Activated CD4-positive, alpha-beta T cell treated with anti-CD3 and anti-CD28 coated beads, Interleukin-2, Interleukin-6, amounts not matched to agents 100 ng/mL and 50 ng/mL, durations not matched to agents 16 hours and 8 hours (primary cell): ENCODE results near the gene USP4.

Source experiments
- DNase-seq: peaks from one replicate; pipeline ENCODE4 v3.0.0-alpha.2; 2020

The USP4 gene

DNA sequence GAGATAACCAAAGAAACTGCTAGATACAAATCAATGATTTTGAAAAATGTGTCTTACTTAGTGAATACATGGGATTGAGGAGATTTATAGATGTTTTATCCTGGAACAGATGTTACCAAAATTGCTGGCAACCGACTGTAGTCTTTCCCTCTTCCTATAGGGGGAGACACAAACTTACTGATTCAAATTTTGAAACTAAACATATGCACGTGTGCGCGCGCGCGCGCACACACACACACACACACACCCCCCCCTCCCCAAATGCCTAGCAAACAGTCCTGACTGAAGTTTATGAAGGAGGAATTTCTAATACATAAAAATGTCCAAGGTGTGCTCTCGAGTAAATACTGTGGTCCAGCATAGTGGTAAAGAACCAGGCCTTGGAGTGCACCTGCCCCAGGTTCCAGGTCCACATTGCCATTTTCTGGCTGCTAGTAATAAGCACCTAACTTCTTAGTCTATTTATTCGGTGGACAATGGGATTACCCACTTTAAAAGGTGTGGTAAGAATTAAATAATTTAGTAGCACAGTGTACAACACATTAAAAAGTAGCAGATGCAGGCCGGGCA is 44.3 kb downstream of the USP4 start:
- DNase-seq = peak; percentile 51

DNA sequence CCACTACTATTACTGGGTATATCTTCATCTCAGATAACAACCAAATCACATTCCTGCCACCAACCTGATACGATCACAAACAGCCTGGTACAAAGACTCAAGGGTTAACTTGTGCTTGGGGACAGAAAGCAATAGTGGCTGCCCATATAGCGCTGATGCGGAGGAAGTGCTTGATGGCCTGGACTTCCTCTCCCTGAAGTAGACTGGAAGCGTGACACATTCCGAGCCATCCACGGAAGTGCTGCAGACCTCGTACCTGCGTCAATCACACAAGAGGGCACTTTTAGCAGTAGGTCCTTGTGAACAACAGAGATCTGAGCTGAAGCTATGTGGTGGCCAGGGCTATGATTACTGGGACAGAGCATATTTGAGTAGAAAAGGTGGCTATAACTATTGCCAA is 45.5 kb downstream of the USP4 start:
- DNase-seq = no peak

DNA sequence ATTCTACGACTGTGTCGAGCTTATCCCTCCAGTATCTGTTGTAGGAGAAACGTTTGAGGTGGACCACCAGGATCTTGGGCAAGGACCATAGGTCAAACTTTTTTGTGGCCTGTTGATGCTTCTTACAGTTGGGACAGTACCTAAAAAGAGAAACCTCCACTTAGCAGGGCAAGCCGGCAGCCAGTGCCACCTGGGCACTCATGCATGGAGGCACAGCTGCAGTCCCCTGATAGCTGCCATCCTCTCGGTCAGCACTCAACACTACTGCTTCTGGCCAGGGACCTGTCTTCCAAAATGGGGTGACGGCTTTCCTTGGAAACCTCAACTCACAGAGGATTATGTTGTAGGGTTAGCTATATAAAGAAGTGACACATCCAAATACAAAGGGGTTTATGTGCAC is 55.9 kb downstream of the USP4 start:
- no peak for DNase-seq

DNA sequence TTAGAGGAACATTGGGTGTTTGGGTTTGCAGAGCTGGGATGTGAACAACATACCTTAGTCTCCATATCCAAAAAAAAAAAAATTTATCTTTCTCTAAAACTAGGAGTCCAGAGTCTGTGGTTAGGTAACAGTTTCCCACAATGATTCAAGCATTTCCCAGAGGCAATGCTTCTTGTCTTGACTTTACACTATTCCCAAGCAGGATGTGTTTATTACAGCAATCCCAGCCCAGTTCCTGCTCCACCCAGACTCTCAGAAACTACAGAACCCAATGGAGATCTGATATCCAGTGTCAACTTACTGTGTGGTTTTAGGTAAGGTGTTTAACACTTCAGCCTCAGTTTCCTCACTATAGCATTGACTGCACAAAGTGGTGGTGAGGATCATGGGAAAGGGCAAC is 60.5 kb downstream of the USP4 start:
- DNase-seq = no peak

DNA sequence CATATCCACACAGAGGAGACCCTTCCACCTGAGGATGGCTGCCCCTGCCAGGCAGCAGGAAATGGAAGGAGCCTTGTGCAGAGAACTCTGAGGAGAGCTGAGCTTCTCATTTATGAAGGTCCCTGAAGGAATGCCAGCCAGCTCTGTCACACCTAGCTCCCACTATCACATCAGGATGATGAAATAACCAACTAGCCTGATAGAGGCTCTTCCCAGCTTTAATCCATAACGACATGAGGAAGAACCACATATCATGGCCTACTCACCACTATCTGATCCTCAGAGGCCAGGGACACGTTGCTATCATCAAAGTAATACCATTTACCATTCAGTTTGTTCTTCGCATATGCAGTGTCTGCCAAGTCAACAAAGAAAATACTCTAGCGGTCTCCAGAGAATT is 61.3 kb downstream of the USP4 start:
- no peak for DNase-seq

DNA sequence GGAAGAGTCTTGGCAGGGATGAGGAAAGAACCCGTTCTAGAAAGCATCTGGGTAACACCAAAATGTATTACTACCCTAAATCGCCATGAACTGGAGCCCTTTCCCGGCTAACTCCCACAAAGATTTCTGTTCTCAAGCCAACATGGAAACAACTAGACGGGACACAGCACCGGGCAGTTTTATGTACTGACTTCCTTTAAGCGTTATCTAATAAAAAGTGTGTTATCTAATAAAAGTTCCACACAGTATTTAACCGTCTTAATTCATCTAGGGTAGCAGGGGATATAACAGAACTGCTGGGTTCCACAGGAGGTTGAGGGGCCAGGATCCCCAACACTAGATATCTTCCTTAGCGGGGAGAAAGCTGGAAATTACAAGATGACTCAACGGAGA is 62.5 kb downstream of the USP4 start:
- DNase-seq = no peak

DNA sequence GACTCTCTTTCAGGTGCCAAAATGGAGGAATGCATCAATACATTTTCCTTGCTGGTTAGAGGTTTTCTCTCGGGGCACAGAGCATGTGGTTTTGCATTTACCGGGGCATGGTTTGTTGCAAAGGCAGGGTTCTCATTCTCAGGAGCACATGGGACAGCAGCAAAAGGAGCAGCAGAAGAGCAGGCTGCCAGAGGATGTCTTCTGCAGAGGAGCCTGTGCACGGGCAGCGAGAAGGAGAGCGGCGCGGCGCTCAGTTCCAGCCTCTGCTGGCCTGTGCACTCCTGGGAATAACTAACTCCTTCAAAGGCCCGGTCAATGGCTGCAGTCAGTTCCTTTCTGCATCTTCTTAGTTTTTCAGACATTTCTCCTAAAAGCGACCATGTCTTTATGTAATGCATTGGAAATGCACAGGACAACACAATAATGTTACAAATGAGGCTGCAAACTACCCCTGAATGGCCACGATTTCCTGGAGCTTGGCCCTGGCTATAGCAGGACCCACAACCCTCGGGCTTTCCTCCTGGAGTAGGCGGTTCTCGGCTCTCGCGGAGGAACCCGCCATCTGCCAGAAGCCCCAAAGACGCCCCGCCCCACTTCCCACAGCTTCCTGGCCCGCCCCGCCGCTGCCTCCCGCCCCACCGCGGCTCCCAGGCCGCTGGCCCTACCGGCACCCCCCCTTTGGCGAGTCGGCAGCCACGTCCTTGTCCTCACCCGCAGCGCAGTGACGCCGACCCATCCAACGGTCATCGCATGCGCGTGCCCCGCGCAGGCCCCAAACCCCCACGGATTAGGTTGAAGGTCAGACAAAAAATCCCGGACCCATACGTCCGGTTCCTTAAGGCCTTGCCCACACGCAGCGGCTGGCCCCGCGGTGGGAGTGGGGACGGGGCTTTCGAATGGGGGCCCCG is 63.1 kb downstream of the USP4 start, which contains the start of gene C3orf62:
TSS of gene C3orf62 (minus strand) at position 758 of the 908 bp plus-strand sequence. CDS start at position 398, 360 bp downstream.
- DNase-seq = peak; percentile 89

DNA sequence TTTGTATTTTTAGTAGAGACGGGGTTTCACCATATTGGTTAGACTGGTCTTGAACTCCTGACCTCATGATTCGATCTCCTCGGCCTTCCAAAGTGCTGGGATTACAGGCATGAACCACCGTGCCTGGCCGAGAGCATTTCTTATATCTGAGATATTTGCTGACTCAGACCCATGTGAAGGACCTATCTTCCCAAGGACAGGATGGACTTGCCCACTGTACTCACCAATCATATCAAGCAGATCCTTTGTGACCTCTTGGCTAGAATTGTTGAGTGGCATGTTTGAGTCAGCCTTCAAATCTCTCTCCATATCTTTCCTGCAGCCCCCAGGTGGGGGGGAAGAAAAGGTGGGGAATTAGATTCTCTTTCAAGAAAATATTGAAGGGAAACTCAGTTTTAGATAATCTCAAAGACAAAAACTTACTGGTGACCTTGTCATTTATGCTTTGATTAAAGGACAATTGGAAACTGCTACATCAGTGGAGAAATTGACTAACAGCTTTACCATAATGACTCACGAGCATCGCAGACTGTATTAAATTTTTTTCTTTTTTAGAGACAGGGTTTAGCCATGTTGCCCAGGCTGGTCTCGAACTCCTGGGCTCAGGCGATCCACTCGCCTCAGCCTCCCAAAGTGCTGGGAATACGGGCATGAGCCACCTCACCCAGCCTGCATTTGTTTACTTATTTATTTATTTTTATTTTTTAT is 65.9 kb downstream of the USP4 start:
- DNase-seq = peak; percentile 25

DNA sequence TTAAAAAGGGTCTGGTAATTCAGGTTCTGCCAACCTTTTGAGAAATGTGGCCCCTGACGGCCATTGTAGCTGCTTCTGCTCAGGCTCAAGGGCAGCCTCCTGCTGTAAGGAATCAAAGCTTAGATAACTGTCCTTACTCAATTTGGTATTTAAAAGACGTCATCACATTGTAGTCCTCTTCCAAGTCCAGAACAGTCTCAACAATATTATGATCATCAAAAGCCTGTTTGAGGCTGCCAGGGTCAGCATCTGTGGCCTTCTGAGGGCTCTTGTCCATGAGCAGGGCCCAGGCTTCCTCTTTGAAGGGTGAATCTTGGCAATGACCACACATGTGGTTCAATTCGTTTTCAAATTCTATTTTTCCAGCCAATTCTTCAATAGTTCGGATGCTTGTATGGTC is 68.8 kb downstream of the USP4 start:
- DNase-seq = no peak

DNA sequence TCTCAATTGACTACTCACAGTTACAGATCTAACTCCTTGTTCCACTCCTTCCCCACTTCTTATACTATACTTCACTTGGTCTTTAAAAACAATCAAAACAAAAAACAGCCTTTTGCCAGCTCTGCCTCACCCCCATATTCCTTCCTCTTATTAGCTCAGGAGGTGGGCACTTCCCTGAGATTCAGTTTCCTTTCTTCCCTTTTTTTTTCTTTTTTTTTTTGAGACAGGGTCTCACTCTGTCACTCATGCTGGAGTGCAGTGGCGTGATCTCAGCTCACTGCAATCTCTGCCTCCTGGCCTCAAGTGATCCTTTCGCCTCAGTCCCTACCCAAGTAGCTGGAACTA is 69.7 kb downstream of the USP4 start:
- no peak for DNase-seq

DNA sequence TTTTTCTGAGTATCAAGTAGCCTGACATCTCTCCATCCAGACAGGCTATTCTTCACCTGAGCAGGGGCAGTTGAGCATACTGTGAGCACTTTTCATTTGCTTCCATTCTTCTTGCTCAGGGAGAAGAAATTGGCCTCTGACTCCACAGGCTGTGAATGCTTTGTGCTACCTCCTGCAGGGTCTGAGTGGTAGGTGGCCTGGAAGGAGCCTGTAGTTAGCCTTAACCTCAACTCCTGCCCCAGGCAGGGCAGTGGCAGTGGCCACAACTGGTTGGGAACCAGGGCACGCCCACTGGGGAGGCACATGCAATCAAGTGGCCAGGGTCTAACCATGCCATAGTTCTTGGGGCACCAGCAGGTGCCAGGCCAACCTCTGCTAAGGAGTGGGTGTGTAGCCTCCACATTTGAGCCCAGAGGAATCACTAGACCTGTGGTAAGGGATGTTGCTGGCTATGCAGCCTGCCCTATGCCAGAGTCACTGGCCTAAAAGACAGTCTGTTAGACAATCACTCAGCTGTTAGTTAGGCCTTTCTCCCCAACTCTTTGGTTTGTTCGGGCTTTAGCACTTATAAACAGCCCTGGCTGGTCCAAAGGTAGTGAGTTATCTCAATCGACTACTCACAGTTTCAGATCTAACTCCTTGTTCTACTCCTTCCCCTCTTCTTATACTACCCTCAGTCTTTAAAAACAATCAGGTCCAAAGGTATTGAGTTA is 70.3 kb downstream of the USP4 start:
- DNase-seq = no peak

DNA sequence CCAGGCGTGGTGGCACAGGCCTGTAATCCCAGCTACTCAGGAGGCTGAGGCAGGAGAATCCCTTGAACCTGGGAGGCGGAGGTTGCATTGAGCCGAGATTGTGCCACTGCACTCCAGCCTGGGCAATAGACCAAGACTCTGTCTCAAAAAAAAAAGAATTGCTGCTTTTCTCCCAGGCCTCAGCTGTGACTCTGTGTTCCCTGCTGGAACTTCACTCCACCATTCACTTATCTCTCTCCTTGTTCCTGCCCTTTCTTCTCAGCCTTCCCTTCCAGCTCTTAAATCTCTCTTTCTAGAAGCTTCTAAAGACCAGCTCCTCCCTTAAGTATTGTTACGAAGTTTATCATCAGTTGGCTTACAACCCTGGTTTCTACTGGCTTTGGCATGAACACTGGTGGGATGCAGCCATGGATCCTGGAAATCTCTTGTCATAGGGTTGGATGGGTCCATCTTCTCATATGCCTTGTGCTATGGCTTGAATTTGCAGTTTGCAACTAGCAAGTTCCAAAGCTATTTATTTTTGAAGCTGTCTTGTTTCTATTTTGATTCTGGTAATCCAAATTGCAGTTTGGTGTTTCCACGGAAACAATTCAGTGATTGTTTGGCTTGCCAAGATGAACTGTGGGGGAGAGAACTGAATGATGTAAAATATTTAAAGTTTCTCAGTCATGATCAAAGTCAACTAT is 73.3 kb downstream of the USP4 start:
- DNase-seq = no peak

DNA sequence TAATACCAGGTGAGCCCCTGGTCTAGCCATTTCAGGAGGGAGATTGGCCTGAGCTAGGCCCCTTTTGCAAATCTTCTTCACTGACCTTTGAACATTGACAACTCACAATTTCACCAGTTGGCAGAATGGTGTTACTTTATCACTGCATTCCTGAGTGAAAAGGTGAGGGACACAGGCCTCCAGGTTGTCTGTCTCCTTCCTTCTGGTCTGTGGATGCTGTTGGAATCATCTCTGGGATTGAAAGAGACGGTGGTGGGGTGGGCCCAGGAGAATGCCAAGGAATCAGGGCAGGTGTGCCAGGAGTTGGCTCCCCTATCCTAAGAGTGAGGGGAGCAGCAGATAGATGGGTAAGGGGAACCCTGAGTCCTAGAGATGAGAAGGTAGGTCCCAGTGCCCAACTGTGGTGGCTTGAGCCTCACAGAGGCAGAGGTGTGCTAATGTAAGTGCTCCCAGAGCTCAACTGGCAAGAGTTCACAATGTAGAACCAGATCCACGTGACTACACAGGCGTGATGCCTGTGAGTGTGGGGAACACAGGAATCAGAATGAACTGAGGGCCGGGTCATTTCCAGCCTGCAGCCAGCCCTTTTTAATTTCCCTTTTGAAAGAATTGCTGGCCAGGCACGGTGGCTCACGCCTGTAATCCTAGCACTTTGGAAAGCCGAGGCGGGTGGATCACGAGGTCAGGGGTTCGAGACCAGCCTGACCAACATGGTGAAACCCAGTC is 74.0 kb downstream of the USP4 start:
- no peak for DNase-seq

DNA sequence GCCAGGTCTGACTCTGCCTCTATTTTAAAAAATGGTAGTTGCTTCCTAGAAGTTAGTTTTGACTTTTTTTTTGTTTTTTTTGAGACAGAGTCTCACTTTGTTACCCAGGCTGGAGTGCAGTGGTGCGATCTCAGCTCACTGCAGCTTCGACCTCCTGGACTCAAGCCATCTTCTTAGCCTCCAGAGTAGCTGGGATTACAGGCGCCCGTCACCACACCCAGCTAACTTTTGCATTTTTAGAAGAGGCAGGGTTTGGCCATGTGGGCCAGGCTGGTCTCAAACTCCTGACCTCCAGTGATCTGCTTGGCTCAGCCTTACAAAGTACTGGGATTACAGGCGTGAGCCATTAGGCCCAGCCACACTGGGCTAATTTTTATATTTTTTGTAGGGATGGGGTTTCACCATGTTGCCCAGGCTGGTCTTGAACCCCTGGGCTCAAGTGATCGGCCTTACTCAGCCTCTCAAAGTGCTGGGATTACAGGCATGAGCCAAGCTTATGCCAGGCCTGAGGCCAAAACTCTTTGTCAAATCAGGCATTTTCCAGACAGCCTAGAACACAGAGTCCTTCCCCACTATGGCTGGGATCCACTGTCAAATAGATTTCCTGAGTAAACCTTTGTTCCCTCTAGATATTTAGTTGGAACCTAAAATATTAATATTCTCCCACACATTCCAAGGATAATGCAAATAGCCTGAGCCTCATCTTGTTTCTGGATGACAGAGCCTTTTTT is 76.5 kb downstream of the USP4 start:
- DNase-seq = no peak

DNA sequence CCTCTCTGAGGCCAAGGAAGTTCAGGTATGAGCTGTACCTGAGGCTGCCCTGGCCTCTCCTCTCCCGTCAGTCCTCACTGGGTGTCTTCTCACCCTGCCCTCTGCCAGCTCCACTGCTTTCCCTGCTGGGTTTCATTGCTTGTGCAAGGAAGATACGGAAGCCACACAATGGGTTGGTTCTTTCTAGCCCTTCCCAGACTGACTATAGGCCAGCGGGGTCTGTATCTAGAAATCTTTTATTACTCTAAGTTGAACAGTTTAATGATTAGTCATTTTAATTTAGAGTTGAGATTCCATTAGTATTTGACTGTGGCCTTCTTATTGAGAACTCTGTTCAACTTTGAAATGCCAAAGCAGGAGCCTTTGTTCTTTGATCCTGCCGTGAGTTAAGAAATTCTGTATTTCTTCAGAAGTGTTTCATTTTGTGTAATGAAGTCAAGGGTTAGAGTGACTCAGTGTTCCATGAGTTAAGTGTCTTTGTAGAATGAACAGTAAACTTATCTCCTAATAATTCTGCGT is 79.0 kb downstream of the USP4 start:
- DNase-seq = peak; percentile 34

DNA sequence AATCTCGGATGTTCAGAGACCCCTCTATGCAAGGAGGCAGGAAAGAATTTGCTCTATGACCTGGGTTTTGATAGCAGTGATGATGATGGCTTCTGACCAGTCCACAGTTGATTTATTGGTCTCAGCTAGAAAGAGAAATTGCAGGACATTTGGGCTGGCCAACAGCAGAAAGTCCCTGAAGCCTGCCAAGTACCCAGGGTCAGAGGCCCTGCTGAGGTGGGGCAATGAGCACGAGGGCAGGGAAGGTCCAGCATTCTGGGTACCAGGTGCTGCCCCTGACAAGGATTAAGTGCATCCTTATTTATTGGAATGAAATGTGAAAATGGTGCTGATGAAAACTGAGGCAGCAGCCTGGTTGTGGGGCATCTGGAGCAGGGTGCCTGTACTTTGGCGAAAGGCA is 82.7 kb downstream of the USP4 start:
- no peak for DNase-seq

DNA sequence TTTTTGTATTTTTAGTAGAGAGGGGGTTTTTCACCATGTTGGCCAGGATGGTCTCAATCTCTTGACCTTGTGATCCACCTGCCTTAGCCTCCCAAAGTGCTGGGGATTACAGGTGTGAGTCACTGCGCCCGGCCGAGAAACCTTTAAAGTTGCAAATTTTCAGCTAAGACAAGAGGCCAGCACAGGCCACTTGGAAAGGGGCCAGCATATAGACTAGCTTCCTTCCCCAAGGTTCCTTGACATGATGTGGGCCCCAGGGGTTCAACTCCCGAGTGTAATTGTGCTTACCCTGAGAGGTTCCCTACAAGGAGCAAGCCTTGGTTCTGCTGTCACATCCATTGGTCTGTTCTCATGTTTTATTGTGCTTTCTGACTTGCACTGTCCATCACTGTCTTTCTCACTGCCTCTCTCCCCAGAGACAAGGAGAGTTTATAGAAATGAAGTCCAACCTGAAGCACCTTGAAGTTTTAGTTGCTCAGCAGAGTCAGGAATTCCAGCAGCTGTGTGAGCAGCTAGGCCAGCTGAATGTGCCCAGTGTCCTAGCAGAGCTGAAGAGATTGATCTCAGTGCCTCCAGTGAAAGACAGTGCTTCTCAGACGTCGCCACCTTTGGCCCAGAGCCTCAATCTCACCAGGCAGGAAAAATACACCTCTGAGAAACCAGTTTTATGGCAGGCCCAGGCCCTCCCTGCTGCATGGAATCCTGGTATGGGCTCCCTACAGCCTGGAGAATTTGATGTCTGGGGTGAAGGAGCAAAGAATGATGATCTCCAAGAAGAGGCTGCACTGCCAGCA is 83.9 kb downstream of the USP4 start:
- no peak for DNase-seq

DNA sequence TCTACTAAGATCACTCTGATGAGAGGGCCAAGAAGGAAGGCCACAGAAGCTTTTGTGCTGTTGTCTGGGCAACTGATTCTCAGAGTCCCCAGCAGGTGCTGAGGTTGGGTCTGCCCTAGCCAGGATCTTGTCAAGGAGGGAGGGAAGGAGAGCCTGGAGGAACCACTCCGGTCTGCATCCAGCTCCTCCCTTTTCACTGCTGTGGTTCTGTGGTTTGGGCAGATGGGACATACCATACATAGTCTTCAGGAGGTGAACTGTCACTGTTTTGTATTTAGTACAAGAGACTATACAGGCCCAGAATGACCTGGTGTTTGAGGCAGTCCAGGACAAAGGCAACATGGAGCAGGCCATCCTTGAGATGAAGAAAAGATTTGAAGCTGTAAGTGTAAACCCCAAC is 84.7 kb downstream of the USP4 start:
- DNase-seq = no peak

DNA sequence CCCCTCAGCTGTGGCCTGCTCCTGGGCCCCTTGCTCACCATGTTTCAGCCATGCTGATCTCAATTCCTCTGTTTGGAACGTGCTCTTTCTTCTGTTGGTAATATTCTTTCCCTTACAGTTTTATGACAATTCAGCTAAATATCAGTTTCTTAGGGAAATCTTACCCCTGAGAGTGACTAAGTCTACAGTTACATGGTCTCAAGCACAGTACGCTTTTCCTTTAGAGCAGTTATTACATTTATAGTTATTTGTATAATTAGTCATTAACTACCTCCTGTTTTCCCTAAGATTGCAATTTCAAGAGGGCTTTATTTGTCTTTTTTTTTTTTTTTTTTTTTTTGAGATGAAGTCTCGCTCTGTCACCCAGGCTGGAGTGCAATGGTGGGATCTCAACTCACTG is 86.3 kb downstream of the USP4 start:
- no peak for DNase-seq

DNA sequence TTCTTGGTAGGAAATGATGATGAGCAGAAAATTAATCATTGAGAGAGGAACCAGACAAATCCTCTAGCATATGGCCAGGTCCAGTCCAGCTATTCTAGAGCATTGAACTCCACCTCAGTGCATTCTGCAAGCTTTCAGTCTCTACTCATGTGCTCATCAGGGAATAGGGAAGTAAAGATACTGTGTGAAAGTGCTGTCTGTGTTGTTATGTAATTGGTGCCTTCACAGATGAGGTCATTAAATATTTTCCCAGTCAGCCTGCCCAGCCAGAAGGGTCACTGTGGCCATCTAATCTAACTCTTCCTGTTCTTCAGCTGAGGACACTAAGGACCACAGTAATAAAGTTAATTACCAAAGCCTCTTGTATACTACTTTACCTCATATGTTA is 91.0 kb downstream of the USP4 start:
- DNase-seq = no peak
